Psoas muscle (tissue), 8 donors: ENCODE data around the gene COPZ1. TPM values are rescaled to one million over a fixed set of nuclear protein-coding genes. Genes with fewer than 3 reads are reported as not detected.

Experiments
- ATAC-seq, 4 donors: fragments of 200-7000 bp; cut with Tn5 transposase; one replicate each; pipeline ENCODE4 v1.9.1; 2020; ENCODE audit warnings: moderate library complexity in 3 of 4, mild to moderate bottlenecking in 2 of 4
- DNase-seq, 2 donors: peaks; one replicate each; pipeline ENCODE4 v3.0.0-alpha.2; 2020
- H3K27ac ChIP-seq: fragments of 200-600 bp; one replicate; pipeline ENCODE4 v1.8.0; 2022
- H3K27me3 ChIP-seq, 3 donors: fragments of 200-600 bp in 1 of 3; one replicate each; pipeline versions ENCODE4 v1.6.1 to v1.8.0; 2013 to 2022; ENCODE audit warnings: low read length in 2 of 3, mild to moderate bottlenecking in 2 of 3, moderate library complexity in 1 of 3; ENCODE audit not compliant: insufficient read depth in 3 of 3
- H3K36me3 ChIP-seq, 2 donors: fragments of 200-600 bp in 1 of 2; one replicate each; pipeline versions ENCODE4 v1.6.1 to v1.8.0; 2013 to 2022; ENCODE audit warnings: low read depth in 1 of 2, mild to moderate bottlenecking in 1 of 2, moderate library complexity in 1 of 2; ENCODE audit not compliant: insufficient read depth in 1 of 2
- H3K4me1 ChIP-seq: fragments of 200-600 bp; one replicate; pipeline ENCODE4 v1.8.0; 2022
- H3K4me3 ChIP-seq: fragments of 200-600 bp; one replicate; pipeline ENCODE4 v1.8.0; 2022; ENCODE audit warnings: mild to moderate bottlenecking
- H3K9me3 ChIP-seq: fragments of 200-600 bp; one replicate; pipeline ENCODE4 v1.8.0; 2022
- CTCF ChIP-seq: fragments of 200-600 bp; IDR thresholded peaks from one replicate; pipeline ENCODE4 v1.8.0; 2022; ENCODE audit warnings: antibody characterized with exemption
- WGBS, 3 donors: extraction: QIAGEN DNeasy Blood & Tissue Kit; methylation state at CpG; one replicate each; pipeline versions ENCODE4 v1.1.6 to v1.1.7; 2013; 5-methylcytosine and 5-hydroxymethylcytosine counted together
- intact Hi-C, 2 donors: fragments of 100-400 bp; cut with DNase I; formaldehyde crosslinking; loops; one replicate each; pipeline versions ENCODE4 v1.11.0 to v1.14.2; 2022
- polyA plus RNA-seq, 3 donors: library from polyadenylated mRNA; stranded (reverse); fragments of 200-250 nt; gene quantifications; one replicate each; pipeline ENCODE4 v1.2.3, GENCODE V29; 2013
- total RNA-seq, 4 donors: library from RNA; stranded (reverse); fragmentation: NEBNext Ultra II Directional in 2 of 4; extraction: Animal tissue kit (Norgen Biotek cat#: 25700) in 2 of 4; gene quantifications; one replicate each; pipeline versions ENCODE4 v1.2.1 to v1.2.4, GENCODE V29; 2021 to 2023
- donor health status: healthy with polysubstance abuse.
- donor health status: DM: no; HTN: no; CAD: no; lungs with moderate emphysema.
- donor health status: Bipolar disorder and iron deficiency.
- donor health status: healthy.
- donor health status: DM: yes; HTN: yes; CAD: no.
- donor health status: DM: no; HTN: no; CAD: no.
- donor health status: DM: no; HTN: no; CAD: no.
- donor health status: DM: yes; HTN: yes; CAD: no.

Gene COPZ1
- total and polyA plus RNA-seq, 7 donors: 77.8 to 131 (median 88.3) TPM

GRCh38 chr12:54358191-54358944, 33.4 kb downstream of the COPZ1 start:
- no peaks in the 10 kb centered on the region for H3K27me3 ChIP-seq
- H3K4me3 ChIP-seq: peak overlapping the region; percentile 65
- WGBS, 3 donors: 29 to 35% (median 30%) methylated on average over 15 of the region's 15 CpGs
- peak overlapping the region; percentile 89 for H3K27ac ChIP-seq
- H3K36me3 ChIP-seq: no peaks in the 10 kb centered on the region
- peaks cover 14% of the 10 kb centered on the region for H3K4me1 ChIP-seq
- no peaks in the 10 kb centered on the region for H3K9me3 ChIP-seq
- ATAC-seq (no peak), DNase-seq (no peak)
- intact Hi-C loops: loop anchor here in 1 of 2 donors (5.0 kb wide), 1 partner anchor 371 kb away; the partner anchor contains the start of gene HOXC10
- no peak for TF ChIP-seq CTCF

GRCh38 chr12:54358945-54359761, 34.2 kb downstream of the COPZ1 start:
- Histone ChIP-seq H3K36me3 (no peaks in the 10 kb centered on the region), H3K27me3 (no peaks in the 10 kb centered on the region), H3K4me1 (peaks cover 14% of the 10 kb centered on the region), H3K4me3 (peak overlapping the region; percentile 65), H3K27ac (peak overlapping the region; percentile 89), H3K9me3 (no peaks in the 10 kb centered on the region)
- 1 to 2% (median 2%) methylated on average over 35 to 40 of the region's 40 CpGs for WGBS, 3 donors
- TF ChIP-seq CTCF: no peak
- DNase-seq (peak; percentile 96 to 98), ATAC-seq (peak; percentile 95)
- intact Hi-C loops: loop anchor here in 1 of 2 donors (5.0 kb wide), 1 partner anchor 372 kb away; the partner anchor contains the start of gene HOXC10

GRCh38 chr12:54359762-54360351, 34.9 kb downstream of the COPZ1 start:
- no peak for DNase-seq
- no peaks in the 10 kb centered on the region for H3K36me3 ChIP-seq
- peak overlapping the region; percentile 65 for H3K4me3 ChIP-seq
- no peak for TF ChIP-seq CTCF
- H3K27me3 ChIP-seq: no peaks in the 10 kb centered on the region
- H3K9me3 ChIP-seq: no peaks in the 10 kb centered on the region
- intact Hi-C loops: loop anchor here (2.0 to 5.0 kb wide), 4 partner anchors 68 to 373 kb away; partner anchors contain the start of gene HOXC10 (in 1 of the 2)
- peak overlapping the region; percentile 89 for H3K27ac ChIP-seq
- peaks cover 14% of the 10 kb centered on the region for H3K4me1 ChIP-seq
- ATAC-seq: no peak
- WGBS, 3 donors: 39 to 63% (median 55%) methylated on average over 9 of the region's 9 CpGs

- DNase-seq (peak; percentile 65 to 85), ATAC-seq (peak in 3 of 4 donors; percentile 26 to 50 (median 40))
- H3K9me3 ChIP-seq: no peaks in the 10 kb centered on the region
- intact Hi-C loops: loop anchor here (2.0 to 5.0 kb wide), 3 partner anchors 69 to 140 kb away; no protein-coding TSS in a partner anchor
- H3K4me1 ChIP-seq: peaks cover 14% of the 10 kb centered on the region
- no peak overlapping the region for H3K4me3 ChIP-seq
- H3K27me3 ChIP-seq: no peaks in the 10 kb centered on the region
- peak; percentile 79 for TF ChIP-seq CTCF
- H3K27ac ChIP-seq: no peak overlapping the region
- H3K36me3 ChIP-seq: no peaks in the 10 kb centered on the region
- 73 to 75% (median 75%) methylated on average over 16 of the region's 16 CpGs for WGBS, 3 donors
These were observed 36.0 kb downstream of the COPZ1 start for GRCh38 chr12:54360717-54361456.
